Testis (tissue), 2 donors: ENCODE results near the gene OPCML.

ENCODE experiments used
- CTCF ChIP-seq, 3 experiments: fragments of 450-650 bp in 2 of 3; fragments of 200-600 bp in 1 of 3; sonication (generic) in 1 of 3; IDR thresholded peaks; one replicate each; pipeline ENCODE4 v1.5.1; 2016 to 2019; ENCODE audit warnings: antibody characterized with exemption in 3 of 3, mild to moderate bottlenecking in 2 of 3, moderate library complexity in 1 of 3
- POLR2A ChIP-seq: fragments of 450-650 bp; IDR thresholded peaks from one replicate; pipeline ENCODE4 v1.6.1; 2017; ENCODE audit warnings: antibody characterized with exemption, mild to moderate bottlenecking, moderate library complexity

DNA sequence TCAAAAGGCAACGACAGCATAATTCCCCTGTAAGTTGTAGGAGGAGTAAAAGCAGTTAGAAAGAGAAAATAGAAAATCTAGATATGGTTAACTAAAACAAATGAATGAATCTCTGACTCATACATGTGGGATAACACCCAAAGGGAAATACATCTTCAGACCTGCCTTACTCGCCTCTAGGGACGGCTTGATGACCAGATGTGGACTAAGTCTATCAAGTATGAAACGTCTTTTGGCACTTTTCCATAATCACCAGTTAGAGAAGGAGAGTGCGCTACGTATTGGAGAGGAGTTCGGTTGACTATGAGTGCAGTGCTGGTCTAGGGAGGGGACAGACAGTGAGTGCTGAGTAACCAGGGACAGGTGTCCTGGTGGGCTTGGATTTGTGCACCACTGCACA, 459.9 kb downstream of the OPCML start:
- TF ChIP-seq CTCF (IDR thresholded peaks at IDR 0.05), result no peak
- TF ChIP-seq POLR2A, result no peak
